GM19455 (cell line): ENCODE data around the gene PRMT2.
"Not testable (repeated sequence)": the region's sequence is repeated elsewhere in the genome, so short reads cannot be mapped to it uniquely, and the experiment has no call there.

Source experiments
- ATAC-seq: cut with Tn5 transposase; IDR thresholded peaks from one replicate; pipeline ENCODE4 v1.9.1; 2021; ENCODE audit not compliant: unreplicated experiment

PRMT2 gene

DNA sequence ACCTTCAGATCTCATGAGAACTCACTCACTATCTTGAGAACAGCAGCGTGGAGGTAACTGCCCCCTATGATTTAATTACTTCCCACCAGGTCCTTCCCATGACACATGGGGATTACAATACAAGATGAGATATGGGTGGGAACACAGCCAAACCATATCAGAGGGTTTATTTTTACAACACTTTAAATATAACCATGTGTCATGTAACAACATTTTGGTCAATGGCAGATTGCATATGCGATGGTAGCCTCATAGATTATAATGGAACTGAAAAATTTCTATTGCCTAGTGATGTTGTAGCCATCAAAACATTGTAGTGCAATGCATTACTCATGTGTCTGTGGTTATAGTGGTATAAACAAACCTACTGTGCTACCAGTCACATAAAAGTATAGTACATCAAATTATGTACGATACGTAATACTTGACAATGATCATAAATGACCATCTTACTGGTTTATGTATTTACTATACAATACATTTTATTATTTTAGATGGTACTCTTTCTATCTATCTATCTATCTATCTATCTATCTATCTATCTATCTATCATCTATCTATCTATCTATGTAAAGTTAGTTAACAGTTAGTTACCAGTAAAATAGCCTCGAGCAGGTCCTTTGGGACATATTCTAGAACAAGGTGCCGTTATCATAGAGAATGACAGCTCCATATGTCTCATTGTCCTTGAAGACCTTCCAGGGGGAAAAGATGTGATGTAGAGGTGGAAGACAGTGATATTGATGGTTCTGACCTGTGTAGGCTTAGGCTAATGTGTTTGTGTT lies 18.0 kb upstream of the PRMT2 start:
- no peak for ATAC-seq

DNA sequence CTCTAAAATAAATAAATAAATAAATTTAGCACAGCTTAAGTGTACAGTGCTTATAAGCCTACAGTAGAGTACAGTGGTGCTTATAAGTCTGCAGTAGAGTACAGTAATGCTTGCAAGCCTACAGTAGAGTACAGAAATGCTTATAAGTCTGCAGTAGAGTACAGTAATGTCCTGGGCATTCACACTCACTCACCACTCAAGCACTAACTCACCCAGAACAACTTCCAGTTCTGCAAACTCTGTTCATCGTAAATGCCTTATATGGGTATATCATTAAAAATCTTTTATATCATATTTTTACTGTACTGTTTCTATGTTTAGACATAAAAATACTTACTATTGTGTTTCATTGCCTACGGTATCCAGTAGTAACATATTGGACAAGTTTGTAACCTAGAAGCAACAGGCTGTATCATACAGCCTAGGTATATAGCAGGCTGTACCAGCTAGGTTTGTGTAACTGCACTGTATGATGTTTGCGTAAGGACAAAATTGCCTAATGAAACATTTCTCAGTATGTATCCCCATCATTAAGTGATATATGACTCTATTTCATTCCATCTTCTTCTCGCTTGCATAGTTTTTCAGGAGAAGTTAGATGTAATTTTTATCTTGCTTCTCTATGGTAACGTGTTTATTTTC lies 16.6 kb upstream of the PRMT2 start:
- no peak for ATAC-seq

DNA sequence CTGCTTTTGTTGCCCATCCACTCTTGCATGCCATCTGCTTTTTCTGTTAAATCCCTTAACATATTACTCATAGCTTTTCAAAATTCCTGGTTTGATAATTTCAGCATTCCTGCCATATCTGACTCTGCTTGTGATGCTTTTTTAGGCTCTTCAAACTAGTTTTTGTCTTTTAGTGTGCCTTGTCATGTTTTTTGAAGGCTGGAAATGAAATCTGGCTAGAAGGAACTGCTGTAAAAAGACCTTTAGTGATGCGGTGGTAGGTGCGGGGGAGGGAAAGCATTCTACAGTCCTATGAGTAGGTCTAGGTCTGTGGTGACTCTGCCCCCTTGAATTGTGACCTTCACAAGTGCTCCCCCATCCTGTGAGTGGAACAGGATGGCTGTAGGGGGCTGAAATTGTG lies 15.6 kb upstream of the PRMT2 start:
- ATAC-seq = no peak

DNA sequence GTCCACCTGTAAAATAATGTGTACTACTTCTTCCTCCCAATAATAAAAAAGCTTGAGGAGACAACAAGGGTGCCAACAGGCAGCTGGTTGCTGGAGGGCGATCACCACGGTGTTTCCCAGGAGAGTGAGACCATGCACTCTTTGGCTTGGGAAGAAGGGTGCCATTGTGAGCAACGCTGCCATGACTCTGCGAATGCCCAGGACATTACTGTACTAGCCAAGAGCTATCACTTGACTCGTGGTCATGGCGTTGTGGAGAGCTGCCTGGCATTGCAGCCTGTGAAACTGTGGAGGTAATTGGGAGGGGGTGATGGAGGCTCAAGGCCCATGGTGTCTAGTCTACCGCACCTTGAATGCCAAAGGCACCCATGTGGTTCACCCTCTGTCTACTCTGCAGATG lies 14.6 kb upstream of the PRMT2 start:
- ATAC-seq = no peak

DNA sequence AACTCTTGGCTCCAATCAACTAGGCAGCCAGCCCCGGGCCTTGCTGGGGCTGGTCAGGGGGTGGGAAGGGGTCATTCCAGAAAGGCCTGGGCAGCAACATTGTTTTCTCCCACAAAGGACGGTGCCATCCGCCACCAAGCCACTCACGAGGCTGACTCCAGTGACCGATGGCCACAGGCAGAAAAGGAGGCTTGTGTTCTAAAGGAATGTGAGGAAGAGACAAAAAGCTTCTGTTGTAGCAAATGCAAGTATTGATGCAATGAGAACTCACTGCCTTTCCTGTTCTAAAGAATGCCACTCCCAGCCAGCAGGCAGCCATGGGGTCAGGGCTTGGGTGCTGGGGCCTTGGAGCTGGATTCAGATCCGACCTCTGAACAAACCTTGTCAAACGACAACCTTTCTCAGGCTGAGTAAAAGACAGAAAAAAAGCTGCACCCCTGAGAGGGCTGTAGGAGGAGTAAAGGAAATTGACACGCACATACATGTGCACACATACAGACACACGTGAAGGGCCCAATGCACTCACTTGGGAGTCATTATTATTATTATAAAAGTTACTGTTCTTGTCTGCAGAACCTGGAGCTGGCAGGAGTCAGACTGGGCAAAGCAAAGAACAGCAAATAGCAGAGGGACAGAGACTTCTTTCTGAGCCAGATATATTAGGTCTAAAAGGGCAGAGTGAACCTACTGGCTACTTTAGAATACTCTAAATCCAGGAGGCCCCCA lies 13.9 kb upstream of the PRMT2 start:
- ATAC-seq = no peak

DNA sequence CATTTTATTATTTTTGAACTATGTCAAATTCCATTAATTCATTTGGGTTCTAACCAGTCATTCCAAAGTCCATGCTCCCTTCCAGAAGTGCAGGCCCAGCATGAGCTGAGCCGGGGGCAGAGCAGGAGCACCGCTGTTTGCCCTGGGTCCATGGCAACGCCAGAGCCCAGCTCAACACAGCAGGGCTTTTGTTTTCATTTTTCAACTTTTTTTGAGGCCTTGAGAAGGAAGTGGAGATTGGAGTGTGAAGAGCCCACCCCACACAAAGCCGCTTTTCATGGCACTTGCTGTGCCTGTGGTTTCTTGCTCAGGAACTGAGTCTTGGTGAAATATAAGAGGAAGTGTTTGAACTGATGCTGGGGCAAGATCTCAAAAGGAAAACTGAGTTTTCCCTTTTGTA lies 13.2 kb upstream of the PRMT2 start:
- ATAC-seq = no peak

DNA sequence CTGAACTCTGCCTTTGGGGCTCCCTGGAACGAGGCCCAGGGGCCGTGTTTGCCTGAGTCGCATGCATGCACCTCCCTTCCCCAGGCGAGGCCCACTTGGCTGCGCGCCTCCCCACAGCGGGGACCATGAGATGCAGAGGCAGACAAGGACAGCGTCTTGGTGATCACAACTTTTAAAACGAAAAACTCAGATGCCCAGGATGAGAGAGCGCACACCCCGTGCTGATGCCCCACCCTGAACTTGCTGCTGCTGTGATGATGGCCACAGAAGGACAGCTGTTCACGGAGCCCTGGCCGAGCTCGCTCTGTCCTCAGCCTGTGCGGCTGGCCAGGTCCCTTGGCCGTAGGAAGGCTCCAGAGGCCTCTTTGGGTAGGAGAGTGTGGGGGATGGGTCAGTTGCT lies 11.4 kb upstream of the PRMT2 start:
- ATAC-seq = no peak

DNA sequence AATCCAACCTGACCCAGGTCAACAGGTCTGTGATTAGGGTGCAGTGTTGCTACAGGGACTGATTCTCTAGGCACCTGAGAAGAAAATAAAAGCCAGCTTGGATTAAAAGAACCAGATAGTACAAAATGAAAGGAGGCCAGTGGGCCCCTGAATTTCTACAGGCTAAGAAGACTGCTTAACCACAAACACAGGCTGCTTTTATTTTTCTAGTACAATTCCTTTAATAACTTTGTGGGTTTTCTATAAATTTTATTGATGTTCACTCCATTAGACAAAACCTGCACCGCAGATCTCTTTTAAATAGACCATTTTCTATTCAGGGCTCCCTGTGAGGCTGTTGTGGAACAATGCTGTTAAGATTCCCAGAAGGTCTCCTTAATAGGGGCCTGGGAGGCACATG lies 9.7 kb upstream of the PRMT2 start:
- no peak for ATAC-seq

DNA sequence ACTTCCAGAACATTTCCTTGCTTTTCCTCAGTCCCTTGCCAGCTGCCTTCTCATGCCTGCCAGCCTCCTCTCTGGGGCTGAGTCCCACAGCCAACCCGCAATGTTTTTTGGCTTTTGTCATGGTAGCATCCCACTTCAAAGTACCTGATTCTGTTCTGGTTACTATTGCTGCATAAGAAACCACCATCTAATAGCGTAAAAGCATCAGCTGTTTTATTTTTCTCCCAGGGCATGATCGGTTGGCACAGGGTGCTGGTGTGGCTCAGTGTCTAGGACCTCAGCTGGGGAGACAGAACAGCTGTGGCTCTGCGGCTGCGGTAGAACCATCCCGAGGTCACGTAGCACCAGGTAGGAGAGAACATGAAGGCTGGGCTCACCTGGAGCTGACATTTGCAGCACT lies 8.9 kb upstream of the PRMT2 start:
- ATAC-seq = no peak

DNA sequence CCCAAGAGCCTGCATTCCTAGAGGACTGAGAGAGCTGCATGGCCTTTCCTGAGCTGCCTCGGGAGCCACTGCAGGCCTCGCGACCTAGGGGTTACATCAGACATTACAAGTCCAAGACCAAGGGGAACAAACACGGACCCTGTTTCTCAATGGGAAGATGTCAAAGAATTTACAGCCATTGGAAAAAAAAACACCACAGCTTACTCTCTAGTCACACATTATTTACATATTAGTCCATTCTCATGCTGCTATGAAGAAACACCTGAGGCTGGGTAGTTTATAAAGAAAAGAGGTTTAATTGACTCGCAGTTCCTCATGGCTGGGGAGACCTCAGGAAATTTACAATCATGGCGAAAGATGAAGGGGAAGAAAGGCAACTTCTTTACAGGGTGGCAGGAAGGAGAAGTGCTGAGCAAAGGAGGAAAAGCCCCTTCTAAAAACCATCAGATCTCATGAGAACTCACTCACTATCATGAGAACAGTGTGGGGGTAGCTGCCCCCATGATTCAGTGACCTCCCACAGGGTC lies 8.4 kb upstream of the PRMT2 start:
- ATAC-seq = no peak

DNA sequence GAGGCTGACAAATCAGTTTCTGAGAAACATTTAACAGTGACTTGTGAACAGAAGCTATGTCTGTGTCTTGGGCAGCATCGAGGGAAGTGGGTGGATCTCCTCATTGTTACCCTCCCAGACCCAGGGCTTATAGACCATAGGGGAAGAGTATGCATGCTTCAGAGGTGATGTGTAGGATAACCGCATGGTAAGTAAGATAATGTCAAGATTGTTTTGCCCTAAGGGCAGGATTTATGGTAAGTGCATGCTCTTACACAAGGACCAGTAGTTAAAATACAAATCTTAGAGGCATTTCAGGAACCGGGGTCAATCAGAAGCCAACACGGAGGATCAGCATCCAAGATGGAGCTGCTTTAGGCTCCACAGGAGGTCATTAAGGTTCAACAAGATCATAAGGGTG lies 7.7 kb upstream of the PRMT2 start:
- no peak for ATAC-seq

DNA sequence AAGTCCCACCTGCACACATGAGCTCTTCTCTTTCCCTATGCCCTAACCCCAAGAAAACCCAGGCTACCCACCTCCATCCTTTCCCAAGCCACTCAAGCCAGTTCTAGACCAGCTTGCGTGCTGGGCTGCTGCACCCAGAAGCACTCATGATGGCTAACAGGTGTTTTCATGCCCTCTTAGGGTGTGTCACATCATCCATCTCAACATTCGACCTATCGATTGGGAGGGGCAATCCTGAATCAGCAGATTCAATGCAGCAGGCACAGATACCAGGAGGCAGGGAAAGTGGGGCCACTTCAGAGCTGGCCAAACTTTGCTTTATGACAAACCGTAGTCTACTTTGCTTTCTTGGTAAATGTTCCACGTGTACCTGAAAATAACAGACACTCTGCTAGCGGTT lies 6.6 kb upstream of the PRMT2 start:
- ATAC-seq = no peak

DNA sequence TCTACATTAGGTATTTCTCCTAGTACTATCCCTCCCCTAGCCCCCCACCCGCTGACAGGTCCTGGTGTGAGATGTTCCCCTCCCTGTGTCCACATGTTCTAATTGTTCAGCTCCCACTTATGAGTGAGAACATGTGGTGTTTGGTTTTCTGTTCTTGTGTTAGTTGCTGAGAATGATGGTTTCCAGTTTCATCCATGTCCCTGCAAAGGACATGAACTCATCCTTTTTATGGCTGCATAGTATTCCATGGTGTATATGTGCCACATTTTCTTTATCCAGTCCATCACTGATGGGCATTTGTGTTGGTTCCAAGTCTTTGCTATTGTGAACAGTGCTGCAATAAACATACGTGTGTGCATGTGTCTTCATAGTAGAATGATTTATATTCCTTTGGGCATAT lies 4.6 kb upstream of the PRMT2 start:
- ATAC-seq = not testable (repeated sequence)

DNA sequence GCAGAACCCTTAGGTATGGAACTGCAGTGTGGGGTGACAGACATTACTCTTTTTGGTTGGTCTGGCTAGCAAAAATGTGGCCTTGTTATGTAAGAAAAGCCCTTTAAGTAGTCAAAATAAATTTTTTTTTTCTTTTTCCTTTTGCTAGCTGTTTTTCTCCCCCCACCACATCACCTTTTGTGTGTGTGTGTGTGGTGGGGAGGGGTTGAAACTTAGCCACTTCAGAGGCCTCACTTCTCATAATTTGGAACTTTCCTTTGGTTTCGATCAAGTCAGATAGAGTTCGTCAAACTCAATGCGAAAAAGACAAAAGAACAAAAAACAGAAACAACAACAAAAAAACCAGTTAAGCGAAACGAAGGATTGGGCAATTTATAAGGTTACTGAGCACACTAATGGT lies 1.9 kb upstream of the PRMT2 start:
- no peak for ATAC-seq

DNA sequence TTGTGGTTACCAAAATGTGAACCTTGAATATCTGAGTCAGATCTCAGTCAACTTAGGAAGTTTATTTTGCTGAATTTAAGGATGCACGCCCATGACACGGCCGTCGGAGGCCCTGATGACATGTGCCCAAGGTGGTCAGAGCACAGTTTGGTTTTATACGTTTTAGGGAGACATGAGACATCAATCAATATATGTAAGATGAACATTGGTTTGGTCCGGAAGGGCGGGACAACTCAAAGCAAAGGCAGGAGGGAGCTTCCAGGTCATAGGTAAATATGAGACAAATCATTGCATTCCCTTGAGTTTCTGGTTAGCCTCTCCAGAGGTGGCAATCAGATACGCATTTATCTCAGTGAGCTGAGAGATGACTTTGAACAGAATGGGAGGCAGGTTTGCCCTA lies 1.0 kb upstream of the PRMT2 start:
- no peak for ATAC-seq

DNA sequence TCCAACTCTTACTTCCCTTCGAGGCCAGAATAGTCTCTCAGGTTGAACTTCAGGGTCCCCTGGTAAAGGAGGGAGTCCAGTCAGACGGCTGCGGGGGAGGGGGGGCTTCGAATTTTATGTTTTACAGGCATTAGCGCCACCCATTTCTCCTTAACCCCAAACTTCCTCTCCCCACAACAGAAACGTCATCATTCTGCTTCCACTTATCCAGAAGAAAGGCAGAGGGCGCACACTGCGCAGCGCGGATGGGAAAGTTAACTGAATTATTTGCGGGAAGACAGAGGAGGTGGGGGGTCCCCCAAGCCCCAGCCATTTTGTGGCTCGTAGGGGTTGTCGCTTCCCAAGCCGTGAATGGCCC lies 529 bp upstream of the PRMT2 start:
- peak; percentile 37 for ATAC-seq

DNA sequence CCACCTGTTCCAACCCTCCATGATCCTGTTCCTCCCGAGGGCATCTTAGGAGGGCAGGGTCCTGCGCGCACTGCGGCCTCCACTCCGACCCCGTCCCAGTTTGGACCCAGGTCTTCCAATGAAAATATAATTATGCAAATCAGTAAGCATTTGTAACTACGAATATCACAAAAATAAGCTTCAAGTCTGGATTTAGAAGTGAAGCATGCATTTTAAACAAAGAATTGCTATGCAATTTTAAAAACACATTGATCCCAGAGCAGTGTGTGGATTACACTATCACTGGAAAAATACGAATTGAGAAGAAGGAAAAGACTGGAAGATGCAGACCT lies 673 bp downstream of the PRMT2 start:
- ATAC-seq = no peak

DNA sequence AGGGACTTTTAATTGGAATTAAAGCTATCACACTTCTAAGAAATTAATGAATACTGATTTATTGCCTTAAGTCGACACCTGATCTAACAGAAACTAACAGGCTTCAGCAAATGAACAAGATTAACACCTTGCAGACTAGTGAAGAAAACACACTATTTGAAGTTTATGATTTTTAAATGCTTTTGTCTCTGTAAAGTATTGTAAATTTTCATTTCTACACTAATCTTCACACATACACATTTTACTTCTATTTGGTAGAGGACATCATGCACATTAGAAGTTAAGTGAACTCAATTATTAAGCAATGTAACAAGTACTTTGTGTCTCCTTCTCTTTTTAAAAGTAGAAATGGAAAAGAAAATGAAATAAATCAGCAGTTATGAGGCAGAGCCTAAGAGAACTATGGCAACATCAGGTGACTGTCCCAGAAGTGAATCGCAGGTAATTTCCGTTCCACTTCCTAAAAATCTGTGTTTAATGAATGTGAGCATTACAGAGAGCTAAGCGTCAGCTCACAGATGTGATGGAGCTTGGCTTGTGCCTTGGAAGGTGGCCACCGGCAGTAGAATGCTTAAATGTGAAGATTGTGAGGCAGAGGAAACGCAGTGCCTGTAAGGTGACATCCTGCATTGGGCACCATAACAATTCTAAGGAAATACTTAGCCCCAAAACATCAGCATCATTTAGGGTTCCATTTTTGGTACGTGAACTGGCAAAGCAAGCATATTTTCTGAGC lies 1.2 kb downstream of the PRMT2 start:
- ATAC-seq = no peak

DNA sequence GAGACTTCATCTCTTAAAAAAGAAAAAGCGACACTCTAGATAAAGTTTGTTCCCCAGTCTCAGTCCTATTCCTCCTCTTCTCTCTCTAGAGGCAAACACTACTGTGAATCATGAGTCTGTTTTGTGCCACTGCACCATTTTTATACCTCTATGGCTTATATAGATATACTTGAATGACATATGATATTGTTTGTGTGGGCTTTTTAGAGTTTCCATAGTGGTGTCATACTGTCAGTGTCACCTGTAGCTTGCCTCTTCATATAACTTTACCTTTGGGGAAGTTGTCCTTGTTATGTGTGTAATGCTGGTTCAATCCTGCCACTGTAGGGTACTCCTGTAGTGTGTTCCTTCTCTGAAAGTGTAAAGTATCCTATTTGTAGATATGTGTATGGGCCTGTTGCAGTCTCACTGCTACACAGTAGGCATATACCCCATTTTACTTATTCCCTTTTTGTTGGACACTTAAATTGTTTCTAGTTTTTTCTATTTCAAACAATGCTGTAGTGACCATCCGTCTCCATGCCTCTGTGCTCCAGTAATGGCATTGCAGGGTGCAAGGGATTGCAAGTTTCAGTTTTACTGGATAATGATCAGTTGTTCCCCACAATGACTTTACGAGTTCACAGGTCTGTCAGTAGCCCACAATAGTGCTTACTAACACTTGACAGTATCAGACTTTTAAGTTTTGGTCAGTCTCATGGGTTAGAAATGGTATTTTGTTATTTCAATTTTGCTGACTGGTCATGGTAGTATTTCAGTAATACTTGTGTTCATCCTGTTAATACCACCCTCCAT lies 2.7 kb downstream of the PRMT2 start:
- ATAC-seq = no peak

DNA sequence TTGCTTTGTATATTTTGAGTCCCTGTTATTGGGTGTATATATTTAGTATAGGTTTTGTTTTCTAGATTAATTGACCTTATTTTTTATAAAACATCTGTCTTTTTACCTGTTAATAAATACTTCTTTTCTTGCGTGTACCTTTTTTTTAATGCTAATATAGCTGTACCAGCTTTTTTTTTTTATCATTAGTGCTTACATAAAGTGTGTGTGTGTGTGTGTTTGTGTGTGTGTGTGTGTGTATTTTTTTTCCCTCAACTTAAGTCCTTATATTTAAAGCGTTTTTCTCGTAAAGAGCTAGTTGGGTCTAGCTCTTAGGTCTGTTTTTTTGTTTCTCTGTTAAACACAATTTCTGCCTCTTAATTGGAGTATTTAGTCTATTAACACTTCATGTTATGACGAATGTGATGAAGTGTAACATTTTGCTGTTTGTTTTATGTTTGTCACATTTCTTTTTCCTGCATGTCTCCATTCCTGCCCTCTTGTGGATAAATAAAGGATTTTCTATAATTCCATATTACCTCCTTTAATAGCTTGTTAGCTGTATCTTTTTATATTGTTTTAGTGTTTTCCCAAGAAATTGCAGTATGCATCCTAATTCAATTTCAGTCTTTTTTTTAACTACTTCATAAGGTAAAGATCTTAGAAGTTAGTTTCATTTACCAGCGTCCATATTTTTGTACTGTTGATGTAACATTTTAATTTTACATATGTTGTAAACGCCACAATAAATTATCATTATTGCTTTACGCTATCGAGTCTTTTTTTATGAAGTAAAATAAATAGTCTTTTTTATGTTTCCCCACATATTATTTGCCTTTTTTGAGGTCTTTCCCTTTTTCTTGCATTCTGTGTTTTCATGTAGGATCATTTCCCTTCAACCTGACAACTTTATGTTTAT lies 4.3 kb downstream of the PRMT2 start:
- no peak for ATAC-seq
